RCC 7860 (cell line): Measurements from ENCODE around the gene KLK7.
"Not testable (repeated sequence)": the region's sequence is repeated elsewhere in the genome, so short reads cannot be mapped to it uniquely, and the experiment has no call there.

ENCODE experiments used
- DNase-seq: peaks from one replicate; pipeline ENCODE4 v3.0.0-alpha.2; 2015; ENCODE audit warnings: low spot score
- FAIRE-seq: peaks from 2 replicates; lab custom pipeline; 2012; peaks lifted over from hg19 to GRCh38; lab: Jason Lieb, UNC

KLK7 gene

GRCh38 chr19:51012661-51013190 lies 29.0 kb upstream of the KLK7 start:
- no peak for FAIRE-seq

GRCh38 chr19:51010066-51010795 lies 26.5 kb upstream of the KLK7 start:
- DNase-seq, result no peak
- no peak for FAIRE-seq

More at GRCh38 chr19:51012661-51013190, 29.0 kb upstream of the KLK7 start:
- no peak for DNase-seq

- no peak for FAIRE-seq
- no peak for DNase-seq
These were observed 25.6 kb upstream of the KLK7 start for GRCh38 chr19:51009061-51009891.

DNA sequence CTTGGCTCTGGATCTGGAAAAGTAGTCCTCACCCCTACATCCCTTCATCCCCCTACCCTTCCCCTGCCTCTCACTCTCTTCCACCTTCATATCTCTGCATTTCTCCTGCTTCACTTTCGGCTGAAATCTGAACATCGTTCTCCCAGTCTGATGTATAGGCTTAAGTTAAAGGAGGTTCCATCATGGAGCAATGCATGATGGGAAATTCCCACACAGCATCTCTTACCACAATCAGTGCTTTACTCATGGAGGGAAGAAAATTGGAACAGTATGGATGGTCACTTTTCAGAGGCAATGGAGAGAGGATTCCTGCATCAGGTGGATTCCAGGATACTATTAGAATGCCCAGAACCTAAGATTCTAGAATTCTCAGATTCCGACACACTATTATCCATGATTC lies 23.8 kb upstream of the KLK7 start:
- DNase-seq (no peak), FAIRE-seq (no peak)

DNA sequence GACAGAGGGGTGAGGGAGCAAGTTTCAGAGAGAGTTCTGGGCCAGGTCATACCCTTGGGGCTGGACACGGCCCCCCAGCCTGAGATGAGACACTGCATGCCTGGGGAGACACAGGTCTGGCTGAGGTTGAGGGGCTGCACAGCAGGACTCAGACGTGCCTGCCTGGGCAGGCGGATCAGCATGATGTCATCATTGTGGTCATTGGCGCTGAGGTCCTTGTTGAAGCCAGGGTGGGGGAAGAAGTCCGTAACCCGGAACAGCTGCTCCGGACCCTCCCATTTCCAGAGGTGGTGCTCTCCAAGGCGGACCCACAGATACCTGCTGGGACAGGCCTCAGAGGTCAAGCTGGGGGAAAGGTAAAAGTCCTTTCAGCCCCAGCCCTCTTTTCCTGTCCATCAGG lies 22.7 kb upstream of the KLK7 start:
- DNase-seq (no peak), FAIRE-seq (no peak)

- FAIRE-seq, result no peak
- DNase-seq, result no peak
These were observed 21.5 kb upstream of the KLK7 start for GRCh38 chr19:51005248-51005647.

DNA sequence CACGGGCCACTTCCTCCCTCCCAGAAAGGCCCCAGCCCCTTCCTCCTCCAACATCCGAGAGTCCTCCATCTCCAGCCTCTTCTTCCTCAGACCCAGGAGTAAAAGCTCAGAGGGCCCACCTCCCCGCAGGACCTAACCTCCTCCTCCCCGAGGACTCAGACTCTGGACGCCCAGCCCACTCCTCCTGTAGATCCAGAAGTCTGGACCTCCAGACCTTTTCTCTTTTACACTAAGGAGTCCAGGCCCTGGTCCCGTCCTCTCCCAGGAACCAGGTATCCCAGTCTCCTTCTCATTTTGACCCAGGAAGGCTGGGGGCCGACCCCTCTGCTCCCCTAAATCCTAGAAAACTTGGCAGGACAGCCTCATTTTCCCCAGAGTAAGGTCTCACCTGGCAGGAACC lies 19.6 kb upstream of the KLK7 start:
- DNase-seq (no peak), FAIRE-seq (no peak)

DNA sequence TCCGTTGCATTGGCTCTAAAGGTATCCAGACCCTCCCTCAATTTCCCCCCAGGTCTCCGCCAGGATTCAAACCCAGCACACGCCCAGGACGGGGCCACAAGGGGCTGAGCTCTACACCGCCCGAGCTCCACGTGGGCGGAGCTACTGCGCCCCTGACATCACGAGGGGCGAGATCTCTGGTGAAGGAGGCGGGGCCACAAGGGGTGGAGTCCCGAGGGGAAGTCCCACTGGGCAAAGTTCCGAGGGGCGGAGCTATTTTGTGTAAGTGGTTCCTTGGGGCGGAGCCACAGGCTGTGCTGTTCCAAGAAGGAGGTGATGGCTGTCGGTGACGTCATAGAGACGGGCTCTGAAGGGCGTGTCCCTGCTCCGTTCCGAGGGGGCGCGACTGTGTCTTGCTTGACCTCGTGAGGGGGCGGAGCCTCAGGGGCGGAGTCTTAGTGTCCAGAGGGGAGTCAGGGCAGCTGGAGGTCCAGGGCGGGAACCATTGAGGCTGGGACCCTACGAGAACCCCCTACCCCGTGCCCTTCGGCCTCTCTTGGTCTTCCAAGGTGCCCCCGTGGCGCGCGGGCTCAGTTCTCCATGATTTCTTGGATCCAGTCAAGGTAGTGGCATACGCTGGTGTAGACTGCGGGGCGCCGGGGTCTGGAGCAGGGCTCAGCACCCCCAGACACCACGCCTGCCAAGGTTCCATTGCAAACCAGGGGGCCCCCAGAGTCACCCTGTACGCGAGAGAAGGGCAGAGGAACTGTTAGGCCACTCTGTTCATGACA lies 19.0 kb upstream of the KLK7 start:
- no peak for FAIRE-seq
- DNase-seq, result no peak

- FAIRE-seq (no peak), DNase-seq (no peak)
These were observed 18.4 kb upstream of the KLK7 start for GRCh38 chr19:51002089-51002532.

GRCh38 chr19:51001515-51001914 lies 17.8 kb upstream of the KLK7 start, which contains the start of gene KLK8:
Gene KLK8, minus strand, starts transcription at chr19:51001604. Its CDS starts 437 bp downstream, at chr19:51001167.
- no peak for DNase-seq
- FAIRE-seq, result no peak

DNA sequence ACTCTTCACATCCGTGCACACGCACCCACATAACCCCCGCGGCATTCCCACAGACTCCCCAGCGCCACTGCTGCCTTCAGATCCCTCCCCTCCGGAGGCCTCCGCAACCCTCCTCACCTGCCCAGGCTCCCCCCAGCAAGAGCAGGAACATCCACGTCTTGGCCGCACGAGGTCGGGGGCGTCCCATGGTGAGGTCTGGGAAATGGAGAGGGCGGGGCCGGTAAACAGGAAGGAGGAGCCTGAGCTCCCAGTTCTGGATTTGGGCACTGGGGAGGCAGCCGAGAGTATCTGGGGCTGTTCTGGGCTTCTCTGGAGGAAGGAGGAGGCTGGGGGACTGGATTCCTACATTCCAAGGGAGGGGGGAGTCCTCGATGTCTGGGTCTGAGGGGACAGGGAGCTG lies 17.3 kb upstream of the KLK7 start:
- FAIRE-seq (no peak), DNase-seq (no peak)

DNA sequence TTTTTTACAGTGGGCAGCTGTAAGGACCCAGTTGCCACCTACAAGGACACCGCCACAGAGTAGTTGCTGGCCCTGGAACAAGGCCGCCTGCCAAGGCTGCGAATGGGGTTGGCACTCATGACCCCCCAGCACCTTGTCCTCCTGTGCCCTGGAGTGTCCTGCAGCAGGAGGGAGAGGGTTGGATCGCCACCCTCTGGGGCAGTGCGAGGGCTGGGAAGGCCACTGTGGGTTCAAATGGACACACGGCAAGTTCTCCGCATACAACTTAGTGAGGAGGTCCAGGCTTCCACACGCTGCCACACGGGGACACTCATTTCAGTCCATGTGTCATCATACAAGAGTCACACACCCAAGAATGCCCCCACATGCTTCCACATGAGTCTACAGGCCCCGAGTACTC lies 16.7 kb upstream of the KLK7 start:
- DNase-seq (no peak), FAIRE-seq (no peak)

DNA sequence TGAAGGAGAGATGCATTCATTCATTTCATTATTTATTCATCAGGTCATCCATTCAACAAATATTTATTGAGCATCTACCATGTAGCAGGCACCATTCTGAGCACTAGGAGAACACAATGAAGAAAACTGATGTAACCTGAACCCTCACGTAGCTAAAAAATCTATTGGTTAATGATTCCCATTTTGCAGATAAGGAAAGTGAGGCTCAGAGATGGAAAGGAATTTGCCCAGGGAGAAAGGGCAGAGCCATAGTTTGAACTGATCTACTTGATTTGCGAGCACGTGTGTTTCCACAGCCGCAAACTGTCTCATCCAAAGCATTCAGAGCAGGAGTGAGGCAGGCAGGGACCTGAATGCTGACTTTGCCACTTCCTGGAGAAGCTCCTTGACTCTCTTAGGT lies 15.0 kb upstream of the KLK7 start:
- no peak for FAIRE-seq

GRCh38 chr19:50998061-50998460 lies 14.3 kb upstream of the KLK7 start:
- DNase-seq (no peak), FAIRE-seq (no peak)

More for the DNA sequence above, 15.0 kb upstream of the KLK7 start:
- DNase-seq, result no peak

GRCh38 chr19:50994129-50994528 lies 10.4 kb upstream of the KLK7 start:
- DNase-seq (no peak), FAIRE-seq (no peak)

DNA sequence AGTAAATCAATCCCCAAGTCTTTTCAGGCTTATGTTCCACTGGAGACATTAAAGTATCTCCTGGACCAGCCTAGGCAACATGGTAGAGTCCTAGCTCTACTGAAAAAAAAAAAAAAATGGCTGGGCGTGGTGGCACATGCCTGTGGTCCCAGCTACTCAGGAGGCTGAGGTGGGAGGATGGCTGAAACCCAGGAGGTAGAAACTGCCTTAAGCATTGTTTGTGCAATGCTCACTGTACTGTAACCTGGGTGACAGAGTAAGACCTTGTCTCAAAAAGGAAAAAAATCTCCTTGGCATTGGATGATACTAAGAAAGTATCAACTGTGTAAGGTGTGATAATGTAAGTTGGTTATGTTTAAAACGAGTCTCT lies 8.9 kb upstream of the KLK7 start:
- DNase-seq (no peak), FAIRE-seq (no peak)

- DNase-seq, FAIRE-seq: not testable (repeated sequence)
These were observed 699 bp upstream of the KLK7 start for GRCh38 chr19:50984416-50984815.

- DNase-seq (no peak), FAIRE-seq (no peak)
These were observed 1.5 kb downstream of the KLK7 start for GRCh38 chr19:50982186-50982585.

- DNase-seq, result no peak
- no peak for FAIRE-seq
These were observed 2.0 kb downstream of the KLK7 start for GRCh38 chr19:50981587-50982146.

GRCh38 chr19:50980208-50980607 lies 3.5 kb downstream of the KLK7 start:
- DNase-seq, result no peak
- FAIRE-seq, result no peak

GRCh38 chr19:50979758-50980157 lies 4.0 kb downstream of the KLK7 start:
- FAIRE-seq, result no peak
- DNase-seq, result no peak
